GM12878 (cell line): ENCODE measurements around the gene PDE3B. TPM values are rescaled to one million over a fixed set of nuclear protein-coding genes. Genes with fewer than 3 reads are reported as not detected.

ENCODE experiments used
- EED ChIP-seq: sonication (generic); IDR thresholded peaks from 2 replicates; pipeline ENCODE4 v1.6.1; 2016; ENCODE audit warnings: antibody characterized with exemption, low read depth
- MAX ChIP-seq: IDR thresholded peaks from 2 replicates; pipeline ENCODE4 v1.6.1; 2012; ENCODE audit warnings: low read depth, low read length, improper control_type of control experiment
- MEF2A ChIP-seq: IDR thresholded peaks from 2 replicates; pipeline ENCODE4 v1.6.1; 2011; ENCODE audit warnings: low read depth, mild to moderate bottlenecking, low read length, moderate library complexity; ENCODE audit not compliant: insufficient read depth
- PBX3 ChIP-seq: IDR thresholded peaks from 2 replicates; pipeline ENCODE4 v1.6.1; 2011; ENCODE audit warnings: mild to moderate bottlenecking, low read depth, low read length, moderate library complexity; ENCODE audit not compliant: insufficient replicate concordance
- TCF3 ChIP-seq: IDR thresholded peaks from 2 replicates; pipeline ENCODE4 v1.6.1; 2012; ENCODE audit warnings: low read depth, mild to moderate bottlenecking, low read length, borderline replicate concordance; ENCODE audit not compliant: insufficient read depth
- ZBTB40 ChIP-seq: fragments of 450-650 bp; IDR thresholded peaks from 2 replicates; pipeline ENCODE4 v1.6.1; 2016; ENCODE audit warnings: mild to moderate bottlenecking, moderate library complexity, borderline replicate concordance
- polyA plus RNA-seq, 11 experiments: library from polyadenylated mRNA; depleted of rRNA in 4 of 11; unstranded in 6 of 11; stranded (reverse) in 5 of 11; fragments of >200 nt; fragmentation: Nextera tagmentation in 4 of 11; fragmentation: Illumina TruSeq in 1 of 11; extraction: Ambion mirVana in 4 of 11; extraction: Trizol in 1 of 11; gene quantifications; 1 replicate in 1 of 11; 2 replicates in 10 of 11; pipeline versions ENCODE4 v1.2.1 to v1.2.3, GENCODE V29; 2011 to 2016; ENCODE audit warnings: inconsistent platforms in 2 of 11, missing spikeins in 2 of 11, low read depth in 1 of 11
- total RNA-seq, 4 experiments: library from RNA; depleted of rRNA in 3 of 4; stranded (reverse); fragments of >200 nt in 3 of 4; fragmentation: Illumina TruSeq in 1 of 4; extraction: Trizol in 1 of 4; gene quantifications; 2 replicates each; pipeline versions ENCODE4 v1.2.1 to v1.2.3, GENCODE V29; 2013 to 2021
- TF ChIP-seq, protein P1 (sequence below): fragments of 450-650 bp; formaldehyde crosslinking; IDR thresholded peaks from 2 replicates; pipeline ENCODE4 v1.4.0; 2020; ENCODE audit warnings: mild to moderate bottlenecking, moderate library complexity

PDE3B gene
- total and polyA plus RNA-seq, 10 of the 15 experiments (the other 5 are each of a cell fraction or from before 2014, with no cell fraction given), result 0.04 to 3.1 (median 1.9) TPM

GRCh38 chr11:14672635-14673034 lies 29.0 kb downstream of the PDE3B start (continued):
- TF ChIP-seq ZBTB40 (no peak), TCF3 (no peak), MAX (no peak), MEF2A (no peak), EED (no peak), PBX3 (no peak)
- TF ChIP-seq, protein P1, sequence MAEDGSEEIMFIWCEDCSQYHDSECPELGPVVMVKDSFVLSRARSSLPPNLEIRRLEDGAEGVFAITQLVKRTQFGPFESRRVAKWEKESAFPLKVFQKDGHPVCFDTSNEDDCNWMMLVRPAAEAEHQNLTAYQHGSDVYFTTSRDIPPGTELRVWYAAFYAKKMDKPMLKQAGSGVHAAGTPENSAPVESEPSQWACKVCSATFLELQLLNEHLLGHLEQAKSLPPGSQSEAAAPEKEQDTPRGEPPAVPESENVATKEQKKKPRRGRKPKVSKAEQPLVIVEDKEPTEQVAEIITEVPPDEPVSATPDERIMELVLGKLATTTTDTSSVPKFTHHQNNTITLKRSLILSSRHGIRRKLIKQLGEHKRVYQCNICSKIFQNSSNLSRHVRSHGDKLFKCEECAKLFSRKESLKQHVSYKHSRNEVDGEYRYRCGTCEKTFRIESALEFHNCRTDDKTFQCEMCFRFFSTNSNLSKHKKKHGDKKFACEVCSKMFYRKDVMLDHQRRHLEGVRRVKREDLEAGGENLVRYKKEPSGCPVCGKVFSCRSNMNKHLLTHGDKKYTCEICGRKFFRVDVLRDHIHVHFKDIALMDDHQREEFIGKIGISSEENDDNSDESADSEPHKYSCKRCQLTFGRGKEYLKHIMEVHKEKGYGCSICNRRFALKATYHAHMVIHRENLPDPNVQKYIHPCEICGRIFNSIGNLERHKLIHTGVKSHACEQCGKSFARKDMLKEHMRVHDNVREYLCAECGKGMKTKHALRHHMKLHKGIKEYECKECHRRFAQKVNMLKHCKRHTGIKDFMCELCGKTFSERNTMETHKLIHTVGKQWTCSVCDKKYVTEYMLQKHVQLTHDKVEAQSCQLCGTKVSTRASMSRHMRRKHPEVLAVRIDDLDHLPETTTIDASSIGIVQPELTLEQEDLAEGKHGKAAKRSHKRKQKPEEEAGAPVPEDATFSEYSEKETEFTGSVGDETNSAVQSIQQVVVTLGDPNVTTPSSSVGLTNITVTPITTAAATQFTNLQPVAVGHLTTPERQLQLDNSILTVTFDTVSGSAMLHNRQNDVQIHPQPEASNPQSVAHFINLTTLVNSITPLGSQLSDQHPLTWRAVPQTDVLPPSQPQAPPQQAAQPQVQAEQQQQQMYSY (CRISPR knock-in tag), result no peak
